Measurements from ENCODE around the gene EPHA2.
"Not testable (repeated sequence)": the region's sequence is repeated elsewhere in the genome, so short reads cannot be mapped to it uniquely, and the experiment has no call there.

The EPHA2 gene

GRCh38 chr1:16183765-16184556 is 28.1 kb upstream of the EPHA2 start:
- DNase-seq (ENCODE audit: low read depth in 2 of 2): no peak

DNA sequence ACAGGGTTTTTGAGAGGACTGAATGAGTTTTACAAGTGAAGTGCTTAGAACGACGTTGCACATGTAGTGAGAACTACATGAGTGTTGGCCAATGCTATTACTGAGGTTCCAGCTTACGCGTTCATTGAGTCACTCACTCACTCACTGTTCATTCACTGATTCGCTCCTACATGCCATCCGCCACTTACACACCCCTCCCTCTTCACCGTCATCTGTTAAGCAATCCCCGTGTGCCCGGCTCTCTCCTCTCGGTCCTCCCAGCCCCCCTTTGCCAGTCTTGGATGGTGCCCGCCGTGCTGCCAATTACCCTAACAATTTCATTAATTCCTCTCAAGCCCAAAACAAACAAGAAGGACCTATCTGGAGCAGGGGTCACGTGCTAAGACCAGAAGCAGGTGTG is 27.3 kb upstream of the EPHA2 start:
- no peak for DNase-seq (ENCODE audit: low read depth in 2 of 2)

- DNase-seq (ENCODE audit: low read depth in 2 of 2): peak; percentile 48 to 56
These were observed 26.2 kb upstream of the EPHA2 start for GRCh38 chr1:16181887-16182719.

DNA sequence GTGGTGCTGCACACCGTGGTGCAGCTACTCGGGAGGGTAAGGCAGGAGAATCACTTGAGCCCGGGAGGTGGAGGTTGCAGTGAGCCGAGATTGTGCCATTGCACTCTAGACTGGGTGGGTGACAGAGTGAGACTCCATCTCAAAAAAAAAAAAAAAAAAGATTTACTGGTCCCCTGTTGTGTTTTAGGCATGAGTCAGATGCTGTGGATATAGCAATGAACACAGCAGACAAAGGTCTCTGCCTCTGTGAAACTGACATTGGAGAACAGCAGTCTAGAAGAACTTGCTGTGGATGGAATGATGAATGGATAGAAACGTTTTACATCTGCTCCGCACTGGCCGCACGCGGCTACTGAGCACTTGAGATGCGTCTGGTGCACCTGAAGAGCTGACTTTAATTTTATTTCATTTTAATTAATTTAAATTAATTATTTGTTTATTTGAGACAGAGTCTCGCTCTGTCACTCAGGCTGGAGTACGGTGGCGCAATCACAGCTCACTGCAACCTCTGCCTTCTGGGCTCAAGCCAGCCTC is 24.5 kb upstream of the EPHA2 start:
- no peak for DNase-seq (ENCODE audit: low read depth in 2 of 2)

DNA sequence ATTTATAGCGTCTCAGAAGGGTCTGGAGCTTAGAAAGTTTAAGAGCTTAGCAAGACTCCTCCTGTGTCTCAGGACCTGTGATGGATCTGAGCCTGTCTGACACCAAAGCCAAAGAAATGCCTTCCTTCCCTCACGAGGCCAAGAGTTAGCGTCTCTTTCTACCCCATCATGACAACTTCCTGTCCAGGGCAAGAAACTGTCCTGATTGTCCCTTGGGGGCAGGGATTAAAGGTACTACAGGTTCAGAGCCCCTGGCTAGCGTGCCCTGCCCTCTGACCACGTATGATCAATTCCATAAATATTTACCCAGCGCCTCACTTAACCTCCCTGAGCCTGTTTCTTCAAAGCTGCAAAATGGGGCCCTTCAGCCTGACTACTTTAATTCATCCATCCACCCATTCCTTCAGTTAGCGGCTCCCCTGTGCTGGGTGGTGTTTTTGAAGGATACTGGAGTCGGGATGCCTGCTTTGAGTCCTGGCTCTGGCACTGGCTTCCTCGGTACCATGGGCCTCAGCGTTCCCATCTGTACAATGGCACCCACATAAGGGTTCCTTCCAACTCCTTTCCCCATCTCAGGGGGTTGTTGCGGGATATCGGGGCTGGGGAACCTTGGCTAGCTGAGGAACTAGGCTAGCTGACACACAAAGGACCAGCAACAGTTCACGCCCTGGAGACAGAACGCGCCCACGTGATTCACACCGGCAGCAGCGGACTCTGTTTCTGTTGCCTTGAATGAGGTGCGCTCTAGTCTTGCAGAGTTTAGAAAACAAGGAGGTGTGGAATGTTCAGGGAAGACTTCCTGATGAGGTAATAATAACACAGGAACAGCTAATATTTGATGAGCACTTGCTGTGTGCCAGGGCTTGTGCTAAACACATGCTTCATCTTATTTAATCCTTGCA is 23.0 kb upstream of the EPHA2 start:
- no peak for DNase-seq (ENCODE audit: low read depth in 2 of 2)

- DNase-seq (ENCODE audit: low read depth in 2 of 2): no peak
These were observed 21.4 kb upstream of the EPHA2 start for GRCh38 chr1:16177306-16177705.

DNA sequence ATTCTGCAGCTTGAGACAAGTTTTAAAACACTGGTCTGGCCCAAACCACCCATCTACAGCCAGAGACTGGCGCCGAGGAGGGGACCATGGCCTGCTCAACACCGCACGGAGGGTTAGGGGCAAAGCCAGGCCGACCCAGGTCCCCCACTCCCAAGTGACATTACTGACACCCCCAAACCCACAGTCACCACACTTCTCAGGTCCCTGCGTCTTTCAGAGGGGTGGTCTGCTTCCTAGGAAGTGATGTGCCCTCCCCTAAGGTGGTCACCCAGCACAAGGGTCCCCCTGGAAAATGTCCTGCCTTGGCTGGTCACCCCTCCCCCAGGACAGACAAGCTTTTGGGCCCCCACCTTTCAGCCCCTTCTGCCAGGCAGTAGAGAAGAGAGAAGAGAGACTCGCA is 20.8 kb upstream of the EPHA2 start:
- DNase-seq (ENCODE audit: low read depth in 2 of 2): no peak

- DNase-seq (ENCODE audit: low read depth in 2 of 2): peak; percentile 80
These were observed 20.0 kb upstream of the EPHA2 start for GRCh38 chr1:16175610-16176553.

GRCh38 chr1:16174886-16175598 is 19.2 kb upstream of the EPHA2 start:
- no peak for DNase-seq (ENCODE audit: low read depth in 2 of 2)

DNA sequence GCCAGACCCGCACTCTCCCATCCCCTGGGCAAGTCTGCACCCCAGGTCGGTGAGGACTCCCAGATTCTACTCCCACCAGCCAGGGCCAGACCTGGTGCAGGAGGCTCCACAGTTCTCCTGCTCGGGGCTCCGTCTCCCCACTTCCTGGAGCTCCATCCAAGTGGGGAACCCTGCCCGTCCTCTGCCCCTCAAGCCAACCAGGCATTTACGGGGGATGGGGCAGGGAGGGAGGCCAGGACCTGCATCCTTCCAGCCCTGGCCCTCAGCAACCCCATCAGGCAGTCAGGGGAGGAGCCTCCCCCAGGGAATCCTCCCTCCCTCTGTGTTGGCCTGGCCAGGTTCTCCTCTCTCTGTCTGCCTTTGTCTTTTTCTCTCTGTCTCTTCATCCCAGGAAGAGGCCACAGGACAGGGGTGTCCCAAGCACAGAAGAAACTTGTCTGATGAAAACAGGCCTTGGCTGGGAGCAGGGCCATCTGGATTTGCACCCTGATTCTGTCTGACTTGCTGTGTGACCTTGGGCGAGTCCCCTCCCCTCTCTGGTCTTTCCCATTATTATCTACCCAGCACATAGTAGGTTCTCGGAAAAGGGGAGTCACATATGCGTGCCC is 18.5 kb upstream of the EPHA2 start:
- no peak for DNase-seq (ENCODE audit: low read depth in 2 of 2)

DNA sequence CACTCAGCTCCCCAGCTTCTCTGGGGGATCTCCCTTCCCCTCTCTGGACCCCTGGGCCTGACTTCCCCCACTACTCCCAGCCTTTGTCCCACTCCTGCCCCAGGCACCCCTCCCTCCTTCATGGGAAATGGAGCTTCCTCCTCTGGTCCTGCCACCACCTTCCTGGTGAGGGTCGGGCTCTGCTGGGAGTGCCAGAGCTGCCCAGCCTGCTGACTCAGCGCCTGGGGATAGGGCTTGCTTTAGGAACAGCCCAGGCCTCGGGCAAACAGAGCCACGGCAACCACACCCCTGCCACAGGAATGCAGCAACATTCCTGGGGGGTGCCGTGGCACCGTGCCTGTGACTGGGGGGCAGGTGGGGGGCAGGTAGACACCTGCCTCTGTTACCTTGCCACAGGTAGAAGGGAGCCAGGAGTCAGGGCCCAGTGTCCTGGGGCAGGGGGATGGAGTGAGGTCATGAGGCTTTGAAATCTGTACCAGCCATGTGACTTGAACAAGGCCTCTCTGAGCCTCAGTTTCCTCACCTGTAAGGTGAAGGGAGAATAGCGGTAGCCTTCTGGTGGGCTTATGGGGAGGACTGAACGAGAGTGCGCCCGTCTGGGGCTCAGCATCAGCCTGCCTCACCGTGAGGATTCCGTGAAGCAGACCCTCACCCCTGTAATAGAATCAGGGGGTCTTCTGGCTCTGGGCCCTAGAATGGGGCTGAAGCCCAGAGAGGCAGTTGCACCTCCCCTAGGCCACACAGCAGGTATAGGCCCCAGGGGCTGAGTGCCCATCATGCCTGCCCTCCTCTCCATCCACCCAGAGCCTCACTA is 17.8 kb upstream of the EPHA2 start:
- no peak for DNase-seq (ENCODE audit: low read depth in 2 of 2)

GRCh38 chr1:16172964-16173446 is 17.1 kb upstream of the EPHA2 start:
- no peak for DNase-seq (ENCODE audit: low read depth in 2 of 2)

DNA sequence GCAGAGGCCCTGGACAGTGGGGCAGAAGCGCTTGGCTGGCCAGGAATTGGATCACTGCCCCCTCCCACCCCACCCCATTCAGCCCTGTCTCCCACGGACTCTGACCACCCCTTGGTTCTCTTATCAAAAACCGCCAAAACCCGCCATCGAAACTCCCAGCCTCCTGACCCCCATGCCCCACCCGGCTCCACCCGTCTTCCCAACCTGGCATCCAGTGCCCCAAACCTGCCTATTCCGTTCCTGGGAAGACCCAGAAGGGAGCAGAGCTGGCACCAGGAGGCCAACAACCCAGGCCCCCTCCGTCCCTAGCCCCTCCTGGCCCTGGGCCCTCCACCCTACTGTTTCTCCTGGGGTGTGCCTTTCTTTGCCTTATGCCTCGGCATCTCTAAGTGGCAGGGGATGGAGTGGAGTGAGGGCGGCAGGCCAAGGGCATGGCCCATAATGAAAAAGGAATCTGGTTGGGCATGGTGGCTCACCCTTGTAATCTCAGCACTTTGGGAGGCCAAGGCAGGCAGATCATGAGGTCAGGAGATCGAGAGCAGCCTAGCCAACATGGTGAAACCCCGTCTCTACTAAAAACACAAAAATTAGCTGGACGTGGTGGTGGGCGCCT is 16.5 kb upstream of the EPHA2 start:
- no peak for DNase-seq (ENCODE audit: low read depth in 2 of 2)

- DNase-seq (ENCODE audit: low read depth in 2 of 2): no peak
These were observed 15.7 kb upstream of the EPHA2 start for GRCh38 chr1:16171314-16172151.

- DNase-seq (ENCODE audit: low read depth in 2 of 2): no peak
These were observed 14.4 kb upstream of the EPHA2 start for GRCh38 chr1:16170283-16170673.

GRCh38 chr1:16168622-16169360 is 12.9 kb upstream of the EPHA2 start:
- DNase-seq (ENCODE audit: low read depth in 2 of 2): no peak

DNA sequence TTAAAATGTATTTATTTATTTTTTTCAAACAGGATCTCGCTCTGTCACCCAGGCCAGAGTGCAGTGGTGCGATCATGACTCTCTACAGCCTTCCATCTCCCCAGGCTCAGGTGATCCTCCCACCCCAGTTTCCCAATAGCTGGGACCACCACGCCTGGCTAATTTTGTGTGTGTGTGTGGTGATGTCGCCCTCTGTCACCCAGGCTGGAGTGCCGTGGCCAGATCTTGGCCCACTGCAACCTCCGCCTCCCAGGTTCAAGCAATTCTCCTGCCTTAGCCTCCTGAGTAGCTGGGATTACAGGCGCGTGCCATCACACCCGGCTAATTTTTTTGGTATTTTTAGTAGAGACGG is 12.3 kb upstream of the EPHA2 start:
- not testable (repeated sequence) for DNase-seq (ENCODE audit: low read depth in 2 of 2)
